ENCODE measurements around the gene TTLL9. TPM values are rescaled to one million over a fixed set of nuclear protein-coding genes. Genes with fewer than 3 reads are reported as not detected.
A peak's percentile ranks its signal among the peaks of the same experiment; 100 is the strongest.

Gene TTLL9
- total RNA-seq, 4 donors from 2014 or later, result 0.40 to 1.5 (median 1.2) TPM

GRCh38 chr20:31836853-31837608, 33.4 kb upstream of the TTLL9 start:
- no peaks in the 10 kb centered on the region for H3K9me3 ChIP-seq
- peaks cover 0 to 32% of the 10 kb centered on the region in 2 donors for H3K4me1 ChIP-seq
- no peak overlapping the region for H3K27ac ChIP-seq
- H3K36me3 ChIP-seq, result no peaks in the 10 kb centered on the region
- TF ChIP-seq POLR2A (IDR thresholded peaks at IDR 0.05) (no peak), CTCF (IDR thresholded peaks at IDR 0.05) (no peak)
- intact Hi-C loops (cut with DNase I), result loop anchor here (10.0 kb wide), 2 partner anchors 92 to 202 kb away; partner anchors contain the start of gene COX4I2
- 59 to 77% methylated on average over 3 to 5 of the region's 5 CpGs for WGBS, 2 donors
- no peaks in the 10 kb centered on the region for H3K27me3 ChIP-seq
- DNase-seq, result no peak
- H3K4me3 ChIP-seq (replicated peaks in 1 of 3), result no peak overlapping the region

- TF ChIP-seq POLR2A (IDR thresholded peaks at IDR 0.05) (no peak), CTCF (IDR thresholded peaks at IDR 0.05) (no peak)
- Histone ChIP-seq H3K27me3 (no peaks in the 10 kb centered on the region), H3K27ac (peak overlapping the region in 1 of 3 donors; percentile 28), H3K4me3 (replicated peaks in 1 of 3) (no peak overlapping the region), H3K4me1 (peaks cover 0 to 36% of the 10 kb centered on the region in 2 donors), H3K36me3 (no peaks in the 10 kb centered on the region), H3K9me3 (no peaks in the 10 kb centered on the region)
- WGBS, 2 donors, result 56 to 66% methylated on average over 3 of the region's 3 CpGs
- DNase-seq, result no peak
- intact Hi-C loops (cut with DNase I), result loop anchor here (10.0 kb wide), 2 partner anchors 93 to 203 kb away; partner anchors contain the start of gene COX4I2
Measured at GRCh38 chr20:31837896-31838397, 32.5 kb upstream of the TTLL9 start.

GRCh38 chr20:31838646-31839292, 31.7 kb upstream of the TTLL9 start:
- Histone ChIP-seq H3K9me3 (no peaks in the 10 kb centered on the region), H3K27me3 (no peaks in the 10 kb centered on the region), H3K36me3 (no peaks in the 10 kb centered on the region), H3K4me1 (peaks cover 0 to 39% of the 10 kb centered on the region in 2 donors), H3K4me3 (replicated peaks in 1 of 3) (no peak overlapping the region), H3K27ac (peak overlapping the region in 1 of 3 donors; percentile 28)
- 73 to 75% methylated on average over 9 of the region's 9 CpGs for WGBS, 2 donors
- DNase-seq, result peak in 1 of 2 donors; percentile 37
- intact Hi-C loops (cut with DNase I), result loop anchor here (10.0 kb wide), 2 partner anchors 94 to 204 kb away; partner anchors contain the start of gene COX4I2
- no peak for TF ChIP-seq CTCF (IDR thresholded peaks at IDR 0.05)
- no peak for TF ChIP-seq POLR2A (IDR thresholded peaks at IDR 0.05)

GRCh38 chr20:31839782-31840487, 30.5 kb upstream of the TTLL9 start:
- Histone ChIP-seq H3K9me3 (no peaks in the 10 kb centered on the region), H3K36me3 (no peaks in the 10 kb centered on the region), H3K4me1 (peaks cover 0 to 37% of the 10 kb centered on the region in 2 donors), H3K27me3 (no peaks in the 10 kb centered on the region), H3K4me3 (replicated peaks in 1 of 3) (no peak overlapping the region), H3K27ac (no peak overlapping the region)
- TF ChIP-seq POLR2A (IDR thresholded peaks at IDR 0.05) (no peak), CTCF (IDR thresholded peaks at IDR 0.05) (no peak)
- WGBS, 2 donors, result 75 to 80% methylated on average over 5 of the region's 5 CpGs
- intact Hi-C loops (cut with DNase I), result loop anchor here (10.0 kb wide), 2 partner anchors 95 to 205 kb away; partner anchors contain the start of gene COX4I2
- DNase-seq, result no peak

Measured in thyroid gland (tissue), 4 donors.